Thoracic aorta (tissue), 2 donors: ENCODE data around the gene SLC22A16. TPM values are rescaled to one million over a fixed set of nuclear protein-coding genes. Genes with fewer than 3 reads are reported as not detected.

Source experiments
- ATAC-seq: fragments of 150-250 bp; one replicate; pipeline ENCODE4 v1.8.0; 2017; ENCODE audit warnings: low read depth; ENCODE audit not compliant: insufficient number of reproducible peaks, low FRiP score
- DNase-seq: peaks from one replicate; pipeline ENCODE4 v3.0.0-alpha.2; 2020; ENCODE audit warnings: low spot score
- H3K27ac ChIP-seq, 2 donors: fragments of 200-600 bp; sonication (generic); 1 replicate in 1 of 2; 2 replicates in 1 of 2; pipeline ENCODE4 v1.5.1; 2016; ENCODE audit warnings: mild to moderate bottlenecking in 2 of 2, moderate library complexity in 2 of 2
- H3K27me3 ChIP-seq: fragments of 200-600 bp; sonication (generic); replicated peaks from 2 replicates; pipeline ENCODE4 v1.6.0; 2016; ENCODE audit warnings: mild to moderate bottlenecking; ENCODE audit not compliant: insufficient read depth
- H3K36me3 ChIP-seq: fragments of 200-600 bp; sonication (generic); one replicate; pipeline ENCODE4 v1.5.1; 2016
- H3K4me1 ChIP-seq, 2 donors: fragments of 200-600 bp; sonication (generic); 1 replicate in 1 of 2; 2 replicates in 1 of 2; pipeline versions ENCODE4 v1.5.1 to v1.6.0; 2016; ENCODE audit warnings: low read depth in 2 of 2, mild to moderate bottlenecking in 1 of 2; ENCODE audit not compliant: control insufficient read depth in 1 of 2
- H3K4me3 ChIP-seq: fragments of 200-600 bp; sonication (generic); 2 replicates; pipeline ENCODE4 v1.5.1; 2016; ENCODE audit warnings: mild to moderate bottlenecking
- H3K9me3 ChIP-seq: fragments of 200-600 bp; sonication (generic); 2 replicates; pipeline ENCODE4 v1.5.1; 2016
- total RNA-seq, 2 donors: library from RNA; depleted of rRNA; stranded (reverse); fragments of >200 nt; gene quantifications; one replicate each; pipeline versions ENCODE4 v1.1.0 to v1.2.3, GENCODE V29; 2016
- TF ChIP-seq, protein P1 (sequence below): fragments of 200-600 bp; sonication (generic); IDR thresholded peaks from one replicate; pipeline ENCODE4 v1.5.1; 2019; ENCODE audit warnings: antibody characterized with exemption

Gene SLC22A16
- total RNA-seq, 2 donors from 2014 or later, result 3.8 TPM; not detected in 1

DNA sequence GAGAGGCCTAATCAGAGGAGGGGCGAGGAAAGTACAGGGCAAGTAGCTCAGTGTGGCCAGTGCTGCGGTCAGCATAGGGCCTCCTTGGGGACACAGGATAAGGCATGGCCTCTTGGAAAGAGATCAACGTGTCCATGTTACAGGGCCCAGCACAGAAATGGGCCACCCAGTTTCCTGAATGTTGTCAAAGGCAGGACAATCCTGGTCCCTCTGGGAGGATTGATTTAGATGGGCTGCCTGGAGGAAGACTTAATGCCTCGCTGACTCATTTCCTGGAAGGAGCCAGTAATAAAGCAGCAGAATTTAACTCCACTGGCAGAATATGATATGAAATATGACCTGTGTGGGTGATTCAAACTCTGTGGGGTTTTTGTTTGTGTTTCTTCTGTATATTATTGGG is 77.6 kb downstream of the SLC22A16 start:
- H3K4me1 ChIP-seq, result no peaks in the 10 kb centered on the region
- no peak overlapping the region for H3K4me3 ChIP-seq
- H3K27me3 ChIP-seq, result no peaks in the 10 kb centered on the region
- TF ChIP-seq, protein P1, sequence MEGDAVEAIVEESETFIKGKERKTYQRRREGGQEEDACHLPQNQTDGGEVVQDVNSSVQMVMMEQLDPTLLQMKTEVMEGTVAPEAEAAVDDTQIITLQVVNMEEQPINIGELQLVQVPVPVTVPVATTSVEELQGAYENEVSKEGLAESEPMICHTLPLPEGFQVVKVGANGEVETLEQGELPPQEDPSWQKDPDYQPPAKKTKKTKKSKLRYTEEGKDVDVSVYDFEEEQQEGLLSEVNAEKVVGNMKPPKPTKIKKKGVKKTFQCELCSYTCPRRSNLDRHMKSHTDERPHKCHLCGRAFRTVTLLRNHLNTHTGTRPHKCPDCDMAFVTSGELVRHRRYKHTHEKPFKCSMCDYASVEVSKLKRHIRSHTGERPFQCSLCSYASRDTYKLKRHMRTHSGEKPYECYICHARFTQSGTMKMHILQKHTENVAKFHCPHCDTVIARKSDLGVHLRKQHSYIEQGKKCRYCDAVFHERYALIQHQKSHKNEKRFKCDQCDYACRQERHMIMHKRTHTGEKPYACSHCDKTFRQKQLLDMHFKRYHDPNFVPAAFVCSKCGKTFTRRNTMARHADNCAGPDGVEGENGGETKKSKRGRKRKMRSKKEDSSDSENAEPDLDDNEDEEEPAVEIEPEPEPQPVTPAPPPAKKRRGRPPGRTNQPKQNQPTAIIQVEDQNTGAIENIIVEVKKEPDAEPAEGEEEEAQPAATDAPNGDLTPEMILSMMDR, result no peak
- H3K27ac ChIP-seq, result no peak overlapping the region
- DNase-seq (no peak), ATAC-seq (no peak)
- H3K9me3 ChIP-seq, result no peaks in the 10 kb centered on the region
- no peaks in the 10 kb centered on the region for H3K36me3 ChIP-seq

DNA sequence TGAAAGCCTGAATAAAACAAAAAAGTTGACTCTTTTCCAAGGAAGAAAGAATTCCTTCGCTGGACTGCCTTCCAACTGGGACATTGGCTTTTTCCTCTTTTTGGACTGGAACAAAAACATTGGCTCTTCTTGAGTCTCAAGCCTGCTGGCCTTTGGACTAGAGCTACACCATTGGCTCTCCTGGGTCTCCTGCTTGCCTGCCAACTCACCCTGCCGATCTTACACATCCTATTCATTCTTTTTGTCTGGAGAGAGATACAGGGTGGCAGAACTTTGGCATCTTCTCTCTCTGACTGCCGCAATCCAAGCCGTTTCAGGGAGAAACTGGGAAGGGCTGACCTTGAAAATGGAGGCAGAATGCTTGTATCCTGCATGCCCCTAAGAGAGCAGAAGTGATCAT is 81.2 kb downstream of the SLC22A16 start:
- TF ChIP-seq, protein P1, result no peak
- Histone ChIP-seq H3K27me3 (no peaks in the 10 kb centered on the region), H3K36me3 (no peaks in the 10 kb centered on the region), H3K4me1 (no peaks in the 10 kb centered on the region), H3K9me3 (no peaks in the 10 kb centered on the region), H3K27ac (no peak overlapping the region), H3K4me3 (no peak overlapping the region)
- ATAC-seq (no peak), DNase-seq (no peak)

DNA sequence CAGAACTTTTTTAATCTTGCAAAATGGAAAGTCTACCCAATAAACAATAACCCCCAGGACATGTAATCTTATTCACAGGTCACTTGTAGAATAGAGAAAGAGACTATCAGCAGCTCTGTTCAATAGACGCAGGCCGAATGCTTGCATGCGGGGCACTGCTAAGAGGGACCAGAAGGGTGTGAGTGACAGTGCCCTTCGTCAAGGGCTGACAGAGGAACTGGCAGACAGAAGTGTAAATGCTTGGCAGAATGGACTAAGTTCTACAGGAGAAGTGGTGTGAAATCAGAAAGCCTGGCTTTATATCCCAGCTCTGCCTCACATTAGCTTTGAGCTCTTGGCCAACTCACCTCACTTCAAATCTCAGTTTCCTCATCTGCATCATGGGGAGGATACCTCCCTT is 82.0 kb downstream of the SLC22A16 start:
- H3K4me1 ChIP-seq, result peaks cover 0 to 7% of the 10 kb centered on the region in 2 donors
- H3K9me3 ChIP-seq, result no peaks in the 10 kb centered on the region
- H3K27me3 ChIP-seq, result no peaks in the 10 kb centered on the region
- no peak overlapping the region for H3K4me3 ChIP-seq
- ATAC-seq (no peak), DNase-seq (no peak)
- TF ChIP-seq, protein P1, result no peak
- no peak overlapping the region for H3K27ac ChIP-seq
- no peaks in the 10 kb centered on the region for H3K36me3 ChIP-seq

DNA sequence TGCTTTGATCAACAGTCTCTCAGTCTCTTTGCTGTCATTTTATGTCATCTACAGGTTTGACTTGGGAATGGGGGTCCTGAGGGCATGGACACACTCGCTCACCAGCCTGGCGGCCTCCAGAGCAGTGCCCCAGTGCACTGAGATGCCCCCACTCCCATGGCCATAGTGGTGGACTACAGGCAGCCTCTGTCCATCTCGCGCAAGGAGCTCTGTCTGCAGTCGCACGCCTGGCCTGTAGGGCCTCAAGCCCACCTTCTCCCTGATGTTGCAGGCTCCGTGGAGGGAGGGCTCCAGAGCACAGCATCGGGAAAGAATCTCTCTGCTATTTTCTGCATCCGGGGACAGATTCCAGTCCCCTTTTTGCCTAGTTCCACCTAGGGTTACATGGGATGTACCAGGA is 83.7 kb downstream of the SLC22A16 start:
- Histone ChIP-seq H3K27ac (no peak overlapping the region), H3K4me3 (no peak overlapping the region), H3K4me1 (peaks cover 0 to 7% of the 10 kb centered on the region in 2 donors), H3K36me3 (no peaks in the 10 kb centered on the region), H3K9me3 (no peaks in the 10 kb centered on the region), H3K27me3 (no peaks in the 10 kb centered on the region)
- no peak for ATAC-seq
- no peak for DNase-seq
- TF ChIP-seq, protein P1, result no peak

DNA sequence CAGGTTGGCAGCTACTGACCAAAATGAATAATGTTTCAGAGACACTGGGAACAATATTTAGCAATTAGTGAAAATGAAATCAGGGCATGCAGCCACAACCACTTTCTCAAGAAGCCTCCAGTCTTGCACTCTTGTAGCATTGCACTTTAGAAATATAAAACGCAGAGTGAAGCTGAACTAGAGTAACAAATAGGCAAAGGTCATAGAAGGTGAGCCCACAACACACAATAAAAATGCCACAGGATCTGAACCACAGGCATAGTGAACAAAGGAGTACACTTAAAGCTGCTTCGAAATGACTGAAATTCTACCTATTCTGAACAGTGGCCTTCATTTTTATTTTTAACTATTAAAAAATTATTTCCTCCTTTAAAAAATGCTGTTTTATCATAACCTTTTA is 86.0 kb downstream of the SLC22A16 start:
- ATAC-seq, result no peak
- Histone ChIP-seq H3K27me3 (no peaks in the 10 kb centered on the region), H3K9me3 (no peaks in the 10 kb centered on the region), H3K27ac (no peak overlapping the region), H3K4me3 (no peak overlapping the region), H3K4me1 (peaks cover 0 to 7% of the 10 kb centered on the region in 2 donors), H3K36me3 (no peaks in the 10 kb centered on the region)
- TF ChIP-seq, protein P1, result no peak
- DNase-seq, result no peak
